Left lung (tissue), 10 donors: ENCODE results near the gene RTP4. TPM values are rescaled to one million over a fixed set of nuclear protein-coding genes. Genes with fewer than 3 reads are reported as not detected.

Experiments
- ATAC-seq: fragments of 200-7000 bp; cut with Tn5 transposase; one replicate; pipeline ENCODE4 v1.9.1; 2020; ENCODE audit warnings: moderate library complexity
- DNase-seq, 4 donors: peaks; one replicate each; pipeline ENCODE4 v3.0.0-alpha.2; 2013 to 2020
- H3K27ac ChIP-seq, 2 donors: fragments of 200-600 bp; sonication (generic) in 1 of 2; one replicate each; pipeline versions ENCODE4 v1.5.0 to v1.8.0; 2020 to 2021
- H3K27me3 ChIP-seq, 2 donors: fragments of 200-600 bp; sonication (generic) in 1 of 2; one replicate each; pipeline versions ENCODE4 v1.5.0 to v1.8.0; 2020 to 2021
- H3K36me3 ChIP-seq, 2 donors: fragments of 200-600 bp; sonication (generic) in 1 of 2; one replicate each; pipeline versions ENCODE4 v1.5.0 to v1.8.0; 2020 to 2021
- H3K4me1 ChIP-seq, 2 donors: fragments of 200-600 bp; one replicate each; pipeline ENCODE4 v1.8.0; 2021
- H3K4me3 ChIP-seq, 2 donors: fragments of 200-600 bp; sonication (generic) in 1 of 2; one replicate each; pipeline versions ENCODE4 v1.5.0 to v1.8.0; 2020 to 2021; ENCODE audit warnings: mild to moderate bottlenecking in 1 of 2
- H3K9me3 ChIP-seq, 2 donors: fragments of 200-600 bp; sonication (generic) in 1 of 2; one replicate each; pipeline versions ENCODE4 v1.5.0 to v1.8.0; 2020 to 2021
- CTCF ChIP-seq, 2 donors: fragments of 200-600 bp; sonication (generic) in 1 of 2; IDR thresholded peaks; one replicate each; pipeline versions ENCODE4 v1.5.0 to v1.8.0; 2021; ENCODE audit warnings: antibody characterized with exemption in 2 of 2
- intact Hi-C, 2 donors: fragments of 100-400 bp; cut with DNase I; formaldehyde crosslinking; loops; one replicate each; pipeline versions ENCODE4 v1.11.2 to v1.14.2; 2022
- polyA plus RNA-seq, 6 donors: library from polyadenylated mRNA; unstranded; fragments of 120-200 nt; gene quantifications; one replicate each; pipeline ENCODE4 v1.2.1, GENCODE V29; 2013; ENCODE audit not compliant: insufficient read length in 6 of 6
- total RNA-seq, 2 donors: library from RNA; stranded (reverse); fragmentation: NEBNext Ultra II Directional; extraction: Animal tissue kit (Norgen Biotek cat#: 25700); gene quantifications; one replicate each; pipeline ENCODE4 v1.2.1, GENCODE V29; 2021
- donor health status: DM: no; HTN: yes; CAD: no.
- donor health status: DM: no; HTN: no; CAD: no.

RTP4 gene
- total and polyA plus RNA-seq, 8 donors, result 0.38 to 5.1 (median 0.70) TPM

GRCh38 chr3:187352581-187353575, 15.3 kb upstream of the RTP4 start:
- Histone ChIP-seq H3K27me3 (no peaks in the 10 kb centered on the region), H3K36me3 (no peaks in the 10 kb centered on the region), H3K9me3 (no peaks in the 10 kb centered on the region), H3K27ac (no peak overlapping the region), H3K4me1 (no peaks in the 10 kb centered on the region), H3K4me3 (no peak overlapping the region)
- TF ChIP-seq CTCF (IDR thresholded peaks at IDR 0.05), result no peak
- DNase-seq (no peak), ATAC-seq (no peak)
- intact Hi-C loops, result no loop called here

- TF ChIP-seq CTCF (IDR thresholded peaks at IDR 0.05), result no peak
- H3K4me1 ChIP-seq, result no peaks in the 10 kb centered on the region
- ATAC-seq, result no peak
Observed at GRCh38 chr3:187358068-187358467, 10.1 kb upstream of the RTP4 start.

GRCh38 chr3:187359798-187360486, 8.2 kb upstream of the RTP4 start:
- intact Hi-C loops, result no loop called here
- Histone ChIP-seq H3K4me1 (no peaks in the 10 kb centered on the region), H3K9me3 (no peaks in the 10 kb centered on the region), H3K4me3 (no peak overlapping the region), H3K27ac (no peak overlapping the region), H3K36me3 (no peaks in the 10 kb centered on the region), H3K27me3 (no peaks in the 10 kb centered on the region)
- TF ChIP-seq CTCF (IDR thresholded peaks at IDR 0.05), result no peak
- DNase-seq (no peak), ATAC-seq (no peak)

More at GRCh38 chr3:187358068-187358467, 10.1 kb upstream of the RTP4 start:
- no peak for DNase-seq
- Histone ChIP-seq H3K27ac (no peak overlapping the region), H3K27me3 (no peaks in the 10 kb centered on the region), H3K4me3 (no peak overlapping the region), H3K9me3 (no peaks in the 10 kb centered on the region), H3K36me3 (no peaks in the 10 kb centered on the region)
- intact Hi-C loops, result no loop called here

GRCh38 chr3:187360596-187360995, 7.6 kb upstream of the RTP4 start:
- no peak for TF ChIP-seq CTCF (IDR thresholded peaks at IDR 0.05)
- no peak for ATAC-seq

GRCh38 chr3:187361835-187362234, 6.3 kb upstream of the RTP4 start:
- no peak for ATAC-seq
- H3K36me3 ChIP-seq, result no peaks in the 10 kb centered on the region
- intact Hi-C loops, result no loop called here
- H3K27me3 ChIP-seq, result no peaks in the 10 kb centered on the region
- no peak overlapping the region for H3K4me3 ChIP-seq
- no peaks in the 10 kb centered on the region for H3K4me1 ChIP-seq
- DNase-seq, result no peak
- no peak for TF ChIP-seq CTCF (IDR thresholded peaks at IDR 0.05)
- H3K27ac ChIP-seq, result no peak overlapping the region
- no peaks in the 10 kb centered on the region for H3K9me3 ChIP-seq

More at GRCh38 chr3:187360596-187360995, 7.6 kb upstream of the RTP4 start:
- H3K4me1 ChIP-seq, result no peaks in the 10 kb centered on the region
- H3K27me3 ChIP-seq, result no peaks in the 10 kb centered on the region
- H3K36me3 ChIP-seq, result no peaks in the 10 kb centered on the region
- DNase-seq, result no peak
- H3K4me3 ChIP-seq, result no peak overlapping the region
- H3K27ac ChIP-seq, result no peak overlapping the region
- intact Hi-C loops, result no loop called here
- H3K9me3 ChIP-seq, result no peaks in the 10 kb centered on the region
